GM23338 (cell line): ENCODE data around the gene PHYKPL. TPM values are rescaled to one million over a fixed set of nuclear protein-coding genes. Genes with fewer than 3 reads are reported as not detected.

Experiments used
- ATAC-seq: fragments of 200-7000 bp; cut with Tn5 transposase; 3 replicates; pipeline ENCODE4 v1.9.1; 2020
- DNase-seq: peaks from one replicate; pipeline ENCODE4 v3.0.0-alpha.2; 2015; ENCODE audit warnings: low spot score
- H2AFZ ChIP-seq: fragments of 200-600 bp; sonication (generic); 2 replicates; pipeline ENCODE4 v1.8.0; 2016; ENCODE audit warnings: antibody characterized with exemption, mild to moderate bottlenecking, moderate library complexity
- H3F3A ChIP-seq: fragments of 200-600 bp; sonication (generic); replicated peaks from 2 replicates; pipeline ENCODE4 v1.8.0; 2017; ENCODE audit warnings: antibody characterized with exemption, mixed run types, low read depth
- H3K27ac ChIP-seq: fragments of 200-600 bp; sonication (generic); 2 replicates; pipeline ENCODE4 v1.6.1; 2016; ENCODE audit warnings: low read depth
- H3K27me3 ChIP-seq: fragments of 200-600 bp; sonication (generic); 2 replicates; pipeline ENCODE4 v1.8.0; 2016; ENCODE audit warnings: mild to moderate bottlenecking, mixed run types, moderate library complexity; ENCODE audit not compliant: insufficient read depth
- H3K36me3 ChIP-seq: fragments of 200-600 bp; sonication (generic); 2 replicates; pipeline ENCODE4 v1.8.0; 2016; ENCODE audit warnings: mild to moderate bottlenecking; ENCODE audit not compliant: insufficient read depth
- H3K4me1 ChIP-seq: fragments of 200-600 bp; sonication (generic); 2 replicates; pipeline ENCODE4 v1.8.0; 2016; ENCODE audit warnings: mild to moderate bottlenecking, moderate library complexity; ENCODE audit not compliant: insufficient read depth
- H3K4me2 ChIP-seq: fragments of 200-600 bp; sonication (generic); 2 replicates; pipeline ENCODE4 v1.7.1; 2017; ENCODE audit warnings: mixed run types
- H3K4me3 ChIP-seq: fragments of 200-600 bp; sonication (generic); 2 replicates; pipeline ENCODE4 v1.6.1; 2016; ENCODE audit warnings: mixed run types
- H3K79me2 ChIP-seq: fragments of 200-600 bp; sonication (generic); replicated peaks from 2 replicates; pipeline ENCODE4 v1.8.0; 2017; ENCODE audit warnings: mild to moderate bottlenecking; ENCODE audit not compliant: insufficient read depth
- H3K9me2 ChIP-seq: fragments of 200-600 bp; sonication (generic); 2 replicates; pipeline ENCODE4 v1.8.0; 2017; ENCODE audit not compliant: insufficient read depth
- H4K20me1 ChIP-seq: fragments of 200-600 bp; sonication (generic); replicated peaks from 2 replicates; pipeline ENCODE4 v1.8.0; 2017; ENCODE audit warnings: mild to moderate bottlenecking; ENCODE audit not compliant: insufficient read depth
- H3K27ac Mint-ChIP-seq: 2 replicates; pipeline ENCODE4 v1.8.0; 2020; ENCODE audit warnings: inconsistent platforms, mild to moderate bottlenecking, moderate library complexity, mixed read lengths
- H3K27me3 Mint-ChIP-seq: 3 replicates; pipeline ENCODE4 v1.8.0; 2022; ENCODE audit warnings: low read depth, mild to moderate bottlenecking, moderate library complexity, mixed read lengths, inconsistent platforms; ENCODE audit not compliant: insufficient read depth, poor library complexity
- H3K36me3 Mint-ChIP-seq: 3 replicates; pipeline ENCODE4 v1.8.0; 2021; ENCODE audit warnings: low read depth, mild to moderate bottlenecking, inconsistent platforms, moderate library complexity, mixed read lengths
- H3K4me1 Mint-ChIP-seq: 3 replicates; pipeline ENCODE4 v1.8.0; 2020; ENCODE audit warnings: mild to moderate bottlenecking, inconsistent platforms, mixed read lengths
- H3K4me3 Mint-ChIP-seq: 3 replicates; pipeline ENCODE4 v1.8.0; 2021; ENCODE audit warnings: moderate library complexity, mild to moderate bottlenecking, inconsistent platforms, mixed read lengths
- H3K9me3 Mint-ChIP-seq: 3 replicates; pipeline ENCODE4 v1.8.0; 2020; ENCODE audit warnings: moderate library complexity, mild to moderate bottlenecking, inconsistent platforms, mixed read lengths
- CREB1 ChIP-seq: fragments of 250-450 bp; sonication (Bioruptor Pico); IDR thresholded peaks from 2 replicates; pipeline ENCODE4 v1.5.0; 2020; ENCODE audit warnings: low read depth, mild to moderate bottlenecking, moderate library complexity
- EZH2 ChIP-seq: fragments of 200-600 bp; sonication (generic); IDR thresholded peaks from one replicate; pipeline ENCODE4 v1.8.0; 2017; ENCODE audit warnings: antibody characterized with exemption, mild to moderate bottlenecking, low read depth; ENCODE audit not compliant: unreplicated experiment
- EZH2phosphoT487 ChIP-seq: fragments of 200-600 bp; sonication (generic); IDR thresholded peaks from one replicate; pipeline ENCODE4 v1.8.1; 2018; ENCODE audit warnings: antibody characterized with exemption; ENCODE audit not compliant: unreplicated experiment
- JUNB ChIP-seq: IDR thresholded peaks from one replicate; pipeline ENCODE4 v1.6.1; 2016; ENCODE audit warnings: antibody characterized with exemption; ENCODE audit not compliant: unreplicated experiment
- NANOG ChIP-seq: IDR thresholded peaks from 2 replicates; pipeline ENCODE4 v1.6.1; 2016; ENCODE audit warnings: antibody characterized with exemption, borderline replicate concordance
- POLR2AphosphoS5 ChIP-seq: IDR thresholded peaks from 2 replicates; pipeline ENCODE4 v1.6.1; 2016; ENCODE audit warnings: antibody characterized with exemption, low read depth
- STAT1 ChIP-seq: IDR thresholded peaks from one replicate; pipeline ENCODE4 v1.6.1; 2016; ENCODE audit warnings: antibody characterized with exemption; ENCODE audit not compliant: unreplicated experiment
- ZNF114 ChIP-seq: fragments of 250-450 bp; sonication (Bioruptor Pico); IDR thresholded peaks from 2 replicates; pipeline ENCODE4 v1.5.0; 2020; ENCODE audit warnings: mild to moderate bottlenecking, moderate library complexity
- ZNF331 ChIP-seq: fragments of 250-450 bp; sonication (Bioruptor Pico); IDR thresholded peaks from 2 replicates; pipeline ENCODE4 v1.5.0; 2020; ENCODE audit warnings: low read depth, mild to moderate bottlenecking, moderate library complexity
- polyA plus RNA-seq: library from polyadenylated mRNA; unstranded; fragments of >200 nt; fragmentation: Nextera tagmentation; extraction: Ambion mirVana; gene quantifications from 2 replicates; pipeline ENCODE4 v1.2.1, GENCODE V29; 2016
- total RNA-seq: library from RNA; depleted of rRNA; stranded (reverse); fragments of >200 nt; shearing (Covaris generic); gene quantifications from 2 replicates; pipeline ENCODE4 v1.2.3, GENCODE V29; 2014
- TF ChIP-seq, protein P1 (sequence below): IDR thresholded peaks from one replicate; pipeline ENCODE4 v1.6.1; 2018; ENCODE audit warnings: antibody characterized with exemption; ENCODE audit not compliant: unreplicated experiment
- TF ChIP-seq, protein P2 (sequence below), 2 experiments: fragments of 200-600 bp in 1 of 2; sonication (generic) in 1 of 2; conservative IDR thresholded peaks; 2 replicates each; pipeline versions ENCODE4 v1.5.1 to v1.6.1; 2016 to 2017; ENCODE audit warnings: antibody characterized with exemption in 2 of 2, low read depth in 2 of 2, mild to moderate bottlenecking in 2 of 2, moderate library complexity in 1 of 2
- TF ChIP-seq, protein P3 (sequence below): IDR thresholded peaks from 2 replicates; pipeline ENCODE4 v1.6.1; 2016; ENCODE audit warnings: antibody characterized with exemption
- TF ChIP-seq, protein P4 (sequence below): fragments of 250-450 bp; sonication (Bioruptor Pico); IDR thresholded peaks from 2 replicates; pipeline ENCODE4 v1.5.0; 2020; ENCODE audit warnings: mild to moderate bottlenecking, moderate library complexity

The PHYKPL gene
- total and polyA plus RNA-seq, 2 experiments from 2014 or later, result 15.9 to 20.8 TPM

DNA sequence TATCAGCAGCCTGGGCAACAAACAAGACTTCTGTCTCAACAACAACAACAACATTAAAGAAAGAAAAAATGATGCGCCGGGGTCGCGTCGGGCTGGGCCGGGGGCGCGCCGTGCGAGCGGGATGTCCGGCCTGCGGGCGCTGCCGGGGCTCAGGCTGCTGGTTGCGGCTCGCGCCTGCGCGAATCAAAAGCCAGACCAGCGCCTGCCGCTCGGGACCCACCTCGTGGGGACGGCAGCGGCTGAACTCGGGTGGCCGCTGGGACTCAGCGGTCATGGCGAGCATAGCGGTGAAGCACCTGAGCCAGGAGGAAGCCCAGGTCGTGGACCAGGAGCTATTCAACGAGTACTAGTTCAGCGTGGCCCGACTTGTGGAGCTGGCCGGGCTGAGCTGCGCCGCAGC lies 67.0 kb downstream of the PHYKPL start:
- H3K9me2 ChIP-seq, result no peaks in the 10 kb centered on the region
- ATAC-seq (no peak), DNase-seq (no peak)
- peaks cover 18% of the 10 kb centered on the region for H3K4me1 Mint-ChIP-seq
- no peak overlapping the region for H3K27ac Mint-ChIP-seq
- no peak overlapping the region for H3K4me3 Mint-ChIP-seq
- H3K4me2 ChIP-seq, result no peak overlapping the region
- H3K4me3 ChIP-seq, result no peak overlapping the region
- H3K79me2 ChIP-seq, result no peaks in the 10 kb centered on the region
- H3F3A ChIP-seq, result peaks cover 7% of the 10 kb centered on the region; the same call in 1 of the 2 replicates
- no peak overlapping the region for H2AFZ ChIP-seq
- peaks cover 20% of the 10 kb centered on the region for H3K4me1 ChIP-seq
- TF ChIP-seq EZH2 (no peak), ZNF331 (CRISPR knock-in tag) (no peak), NANOG (no peak), CREB1 (CRISPR knock-in tag) (no peak), POLR2AphosphoS5 (no peak), STAT1 (no peak), JUNB (no peak), EZH2phosphoT487 (no peak), ZNF114 (no peak)
- TF ChIP-seq, protein P1, sequence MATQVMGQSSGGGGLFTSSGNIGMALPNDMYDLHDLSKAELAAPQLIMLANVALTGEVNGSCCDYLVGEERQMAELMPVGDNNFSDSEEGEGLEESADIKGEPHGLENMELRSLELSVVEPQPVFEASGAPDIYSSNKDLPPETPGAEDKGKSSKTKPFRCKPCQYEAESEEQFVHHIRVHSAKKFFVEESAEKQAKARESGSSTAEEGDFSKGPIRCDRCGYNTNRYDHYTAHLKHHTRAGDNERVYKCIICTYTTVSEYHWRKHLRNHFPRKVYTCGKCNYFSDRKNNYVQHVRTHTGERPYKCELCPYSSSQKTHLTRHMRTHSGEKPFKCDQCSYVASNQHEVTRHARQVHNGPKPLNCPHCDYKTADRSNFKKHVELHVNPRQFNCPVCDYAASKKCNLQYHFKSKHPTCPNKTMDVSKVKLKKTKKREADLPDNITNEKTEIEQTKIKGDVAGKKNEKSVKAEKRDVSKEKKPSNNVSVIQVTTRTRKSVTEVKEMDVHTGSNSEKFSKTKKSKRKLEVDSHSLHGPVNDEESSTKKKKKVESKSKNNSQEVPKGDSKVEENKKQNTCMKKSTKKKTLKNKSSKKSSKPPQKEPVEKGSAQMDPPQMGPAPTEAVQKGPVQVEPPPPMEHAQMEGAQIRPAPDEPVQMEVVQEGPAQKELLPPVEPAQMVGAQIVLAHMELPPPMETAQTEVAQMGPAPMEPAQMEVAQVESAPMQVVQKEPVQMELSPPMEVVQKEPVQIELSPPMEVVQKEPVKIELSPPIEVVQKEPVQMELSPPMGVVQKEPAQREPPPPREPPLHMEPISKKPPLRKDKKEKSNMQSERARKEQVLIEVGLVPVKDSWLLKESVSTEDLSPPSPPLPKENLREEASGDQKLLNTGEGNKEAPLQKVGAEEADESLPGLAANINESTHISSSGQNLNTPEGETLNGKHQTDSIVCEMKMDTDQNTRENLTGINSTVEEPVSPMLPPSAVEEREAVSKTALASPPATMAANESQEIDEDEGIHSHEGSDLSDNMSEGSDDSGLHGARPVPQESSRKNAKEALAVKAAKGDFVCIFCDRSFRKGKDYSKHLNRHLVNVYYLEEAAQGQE, result no peak
- TF ChIP-seq, protein P2, sequence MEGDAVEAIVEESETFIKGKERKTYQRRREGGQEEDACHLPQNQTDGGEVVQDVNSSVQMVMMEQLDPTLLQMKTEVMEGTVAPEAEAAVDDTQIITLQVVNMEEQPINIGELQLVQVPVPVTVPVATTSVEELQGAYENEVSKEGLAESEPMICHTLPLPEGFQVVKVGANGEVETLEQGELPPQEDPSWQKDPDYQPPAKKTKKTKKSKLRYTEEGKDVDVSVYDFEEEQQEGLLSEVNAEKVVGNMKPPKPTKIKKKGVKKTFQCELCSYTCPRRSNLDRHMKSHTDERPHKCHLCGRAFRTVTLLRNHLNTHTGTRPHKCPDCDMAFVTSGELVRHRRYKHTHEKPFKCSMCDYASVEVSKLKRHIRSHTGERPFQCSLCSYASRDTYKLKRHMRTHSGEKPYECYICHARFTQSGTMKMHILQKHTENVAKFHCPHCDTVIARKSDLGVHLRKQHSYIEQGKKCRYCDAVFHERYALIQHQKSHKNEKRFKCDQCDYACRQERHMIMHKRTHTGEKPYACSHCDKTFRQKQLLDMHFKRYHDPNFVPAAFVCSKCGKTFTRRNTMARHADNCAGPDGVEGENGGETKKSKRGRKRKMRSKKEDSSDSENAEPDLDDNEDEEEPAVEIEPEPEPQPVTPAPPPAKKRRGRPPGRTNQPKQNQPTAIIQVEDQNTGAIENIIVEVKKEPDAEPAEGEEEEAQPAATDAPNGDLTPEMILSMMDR (conservative IDR thresholded peaks at IDR 0.05; ENCODE audit: low read depth in 2 of 2), result no peak
- TF ChIP-seq, protein P3, sequence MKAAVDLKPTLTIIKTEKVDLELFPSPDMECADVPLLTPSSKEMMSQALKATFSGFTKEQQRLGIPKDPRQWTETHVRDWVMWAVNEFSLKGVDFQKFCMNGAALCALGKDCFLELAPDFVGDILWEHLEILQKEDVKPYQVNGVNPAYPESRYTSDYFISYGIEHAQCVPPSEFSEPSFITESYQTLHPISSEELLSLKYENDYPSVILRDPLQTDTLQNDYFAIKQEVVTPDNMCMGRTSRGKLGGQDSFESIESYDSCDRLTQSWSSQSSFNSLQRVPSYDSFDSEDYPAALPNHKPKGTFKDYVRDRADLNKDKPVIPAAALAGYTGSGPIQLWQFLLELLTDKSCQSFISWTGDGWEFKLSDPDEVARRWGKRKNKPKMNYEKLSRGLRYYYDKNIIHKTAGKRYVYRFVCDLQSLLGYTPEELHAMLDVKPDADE, result no peak
- TF ChIP-seq, protein P4, sequence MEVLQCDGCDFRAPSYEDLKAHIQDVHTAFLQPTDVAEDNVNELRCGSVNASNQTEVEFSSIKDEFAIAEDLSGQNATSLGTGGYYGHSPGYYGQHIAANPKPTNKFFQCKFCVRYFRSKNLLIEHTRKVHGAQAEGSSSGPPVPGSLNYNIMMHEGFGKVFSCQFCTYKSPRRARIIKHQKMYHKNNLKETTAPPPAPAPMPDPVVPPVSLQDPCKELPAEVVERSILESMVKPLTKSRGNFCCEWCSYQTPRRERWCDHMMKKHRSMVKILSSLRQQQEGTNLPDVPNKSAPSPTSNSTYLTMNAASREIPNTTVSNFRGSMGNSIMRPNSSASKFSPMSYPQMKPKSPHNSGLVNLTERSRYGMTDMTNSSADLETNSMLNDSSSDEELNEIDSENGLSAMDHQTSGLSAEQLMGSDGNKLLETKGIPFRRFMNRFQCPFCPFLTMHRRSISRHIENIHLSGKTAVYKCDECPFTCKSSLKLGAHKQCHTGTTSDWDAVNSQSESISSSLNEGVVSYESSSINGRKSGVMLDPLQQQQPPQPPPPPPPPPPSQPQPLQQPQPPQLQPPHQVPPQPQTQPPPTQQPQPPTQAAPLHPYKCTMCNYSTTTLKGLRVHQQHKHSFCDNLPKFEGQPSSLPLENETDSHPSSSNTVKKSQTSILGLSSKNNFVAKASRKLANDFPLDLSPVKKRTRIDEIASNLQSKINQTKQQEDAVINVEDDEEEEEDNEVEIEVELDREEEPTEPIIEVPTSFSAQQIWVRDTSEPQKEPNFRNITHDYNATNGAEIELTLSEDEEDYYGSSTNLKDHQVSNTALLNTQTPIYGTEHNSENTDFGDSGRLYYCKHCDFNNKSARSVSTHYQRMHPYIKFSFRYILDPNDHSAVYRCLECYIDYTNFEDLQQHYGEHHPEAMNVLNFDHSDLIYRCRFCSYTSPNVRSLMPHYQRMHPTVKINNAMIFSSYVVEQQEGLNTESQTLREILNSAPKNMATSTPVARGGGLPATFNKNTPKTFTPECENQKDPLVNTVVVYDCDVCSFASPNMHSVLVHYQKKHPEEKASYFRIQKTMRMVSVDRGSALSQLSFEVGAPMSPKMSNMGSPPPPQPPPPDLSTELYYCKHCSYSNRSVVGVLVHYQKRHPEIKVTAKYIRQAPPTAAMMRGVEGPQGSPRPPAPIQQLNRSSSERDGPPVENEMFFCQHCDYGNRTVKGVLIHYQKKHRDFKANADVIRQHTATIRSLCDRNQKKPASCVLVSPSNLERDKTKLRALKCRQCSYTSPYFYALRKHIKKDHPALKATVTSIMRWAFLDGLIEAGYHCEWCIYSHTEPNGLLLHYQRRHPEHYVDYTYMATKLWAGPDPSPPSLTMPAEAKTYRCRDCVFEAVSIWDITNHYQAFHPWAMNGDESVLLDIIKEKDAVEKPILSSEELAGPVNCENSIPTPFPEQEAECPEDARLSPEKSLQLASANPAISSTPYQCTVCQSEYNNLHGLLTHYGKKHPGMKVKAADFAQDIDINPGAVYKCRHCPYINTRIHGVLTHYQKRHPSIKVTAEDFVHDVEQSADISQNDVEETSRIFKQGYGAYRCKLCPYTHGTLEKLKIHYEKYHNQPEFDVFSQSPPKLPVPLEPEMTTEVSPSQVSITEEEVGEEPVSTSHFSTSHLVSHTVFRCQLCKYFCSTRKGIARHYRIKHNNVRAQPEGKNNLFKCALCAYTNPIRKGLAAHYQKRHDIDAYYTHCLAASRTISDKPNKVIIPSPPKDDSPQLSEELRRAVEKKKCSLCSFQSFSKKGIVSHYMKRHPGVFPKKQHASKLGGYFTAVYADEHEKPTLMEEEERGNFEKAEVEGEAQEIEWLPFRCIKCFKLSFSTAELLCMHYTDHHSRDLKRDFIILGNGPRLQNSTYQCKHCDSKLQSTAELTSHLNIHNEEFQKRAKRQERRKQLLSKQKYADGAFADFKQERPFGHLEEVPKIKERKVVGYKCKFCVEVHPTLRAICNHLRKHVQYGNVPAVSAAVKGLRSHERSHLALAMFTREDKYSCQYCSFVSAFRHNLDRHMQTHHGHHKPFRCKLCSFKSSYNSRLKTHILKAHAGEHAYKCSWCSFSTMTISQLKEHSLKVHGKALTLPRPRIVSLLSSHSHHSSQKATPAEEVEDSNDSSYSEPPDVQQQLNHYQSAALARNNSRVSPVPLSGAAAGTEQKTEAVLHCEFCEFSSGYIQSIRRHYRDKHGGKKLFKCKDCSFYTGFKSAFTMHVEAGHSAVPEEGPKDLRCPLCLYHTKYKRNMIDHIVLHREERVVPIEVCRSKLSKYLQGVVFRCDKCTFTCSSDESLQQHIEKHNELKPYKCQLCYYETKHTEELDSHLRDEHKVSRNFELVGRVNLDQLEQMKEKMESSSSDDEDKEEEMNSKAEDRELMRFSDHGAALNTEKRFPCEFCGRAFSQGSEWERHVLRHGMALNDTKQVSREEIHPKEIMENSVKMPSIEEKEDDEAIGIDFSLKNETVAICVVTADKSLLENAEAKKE, result no peak
- peaks cover 7% of the 10 kb centered on the region for H3K27me3 Mint-ChIP-seq
- no peak overlapping the region for H3K27ac ChIP-seq
- no peaks in the 10 kb centered on the region for H3K27me3 ChIP-seq
- H3K36me3 ChIP-seq, result no peaks in the 10 kb centered on the region
- H4K20me1 ChIP-seq, result no peaks in the 10 kb centered on the region
- no peaks in the 10 kb centered on the region for H3K36me3 Mint-ChIP-seq
- no peaks in the 10 kb centered on the region for H3K9me3 Mint-ChIP-seq
